Endothelial cell of umbilical vein (primary cell): ENCODE measurements around the gene ADCY3. TPM values are rescaled to one million over a fixed set of nuclear protein-coding genes. Genes with fewer than 3 reads are reported as not detected.

Source experiments
- BruUV-seq: library from RNA; stranded (reverse); fragments of 400-500 nt; replicated peaks from 2 replicates; lab custom pipeline; 2021; lab: Mats Ljungman, UMichigan
- CTCF ChIA-PET: fragments of 300-600, 350-600 bp; sonication (Branson Sonifier 250); formaldehyde crosslinking; loops from one replicate; lab custom pipeline; 2021; ENCODE audit warnings: antibody characterized with exemption, inconsistent platforms; lab: Charles Lee
- POLR2A ChIA-PET: fragments of 300-600, 350-600 bp; sonication (Branson Sonifier 250); formaldehyde crosslinking; loops from one replicate; lab custom pipeline; 2021; ENCODE audit warnings: antibody characterized with exemption, inconsistent platforms; lab: Charles Lee
- DNase-seq: peaks from one replicate; pipeline ENCODE4 v3.0.0-alpha.2; 2011; ENCODE audit warnings: low read depth, low spot score
- FAIRE-seq: peaks from 2 replicates; lab custom pipeline; 2011; peaks lifted over from hg19 to GRCh38; lab: Jason Lieb, UNC
- H2AFZ ChIP-seq: 2 replicates; pipeline ENCODE4 v1.6.0; 2012; ENCODE audit warnings: low read depth, low read length, control low read depth, inconsistent platforms
- H3K27ac ChIP-seq: 2 replicates; pipeline ENCODE4 v1.5.1; 2011; ENCODE audit warnings: low read depth, mild to moderate bottlenecking, control low read depth, low read length, moderate library complexity; ENCODE audit not compliant: insufficient read depth
- H3K27me3 ChIP-seq, 2 experiments: 2 replicates each; pipeline versions ENCODE4 v1.6.0 to v1.6.1; 2011; ENCODE audit warnings: low read length in 2 of 2, mixed read lengths in 1 of 2; ENCODE audit not compliant: control insufficient read depth in 2 of 2, insufficient read depth in 2 of 2
- H3K36me3 ChIP-seq, 2 experiments: 2 replicates in 1 of 2; 3 replicates in 1 of 2; pipeline ENCODE4 v1.5.1; 2011; ENCODE audit warnings: low read length in 2 of 2, mild to moderate bottlenecking in 1 of 2, moderate library complexity in 1 of 2; ENCODE audit not compliant: control insufficient read depth in 2 of 2, insufficient read depth in 2 of 2; ENCODE audit errors: extremely low read depth in 1 of 2
- H3K4me1 ChIP-seq: 3 replicates; pipeline ENCODE4 v1.5.1; 2011; ENCODE audit warnings: mild to moderate bottlenecking, low read length; ENCODE audit not compliant: control insufficient read depth, insufficient read depth; ENCODE audit errors: extremely low read depth
- H3K4me2 ChIP-seq: 2 replicates; pipeline ENCODE4 v1.6.1; 2011; ENCODE audit warnings: low read length, control low read depth, mixed read lengths; ENCODE audit not compliant: insufficient read depth
- H3K4me3 ChIP-seq, 3 experiments: fragments of 200-600 bp in 1 of 3; sonication (generic), shearing (Covaris generic) in 1 of 3; replicated peaks in 1 of 3; 2 replicates each; pipeline ENCODE4 v1.5.1; 2011 to 2016; ENCODE audit warnings: control low read depth in 3 of 3, low read length in 3 of 3, mild to moderate bottlenecking in 2 of 3, inconsistent platforms in 1 of 3, low read depth in 1 of 3, moderate library complexity in 1 of 3; ENCODE audit not compliant: insufficient read depth in 1 of 3
- H3K79me2 ChIP-seq: 2 replicates; pipeline ENCODE4 v1.6.0; 2012; ENCODE audit warnings: low read length, inconsistent platforms; ENCODE audit not compliant: control insufficient read depth, insufficient read depth
- H3K9ac ChIP-seq: replicated peaks from 2 replicates; pipeline ENCODE3; 2011; ENCODE audit warnings: low read length, control low read depth; ENCODE audit not compliant: insufficient read depth; ENCODE audit errors: extremely low read depth
- H3K9me1 ChIP-seq: replicated peaks from 3 replicates; pipeline ENCODE4 v1.6.0; 2011; ENCODE audit warnings: mild to moderate bottlenecking, low read length; ENCODE audit not compliant: control insufficient read depth, insufficient read depth; ENCODE audit errors: extremely low read depth
- H3K9me3 ChIP-seq: replicated peaks from 2 replicates; pipeline ENCODE4 v1.5.1; 2012; ENCODE audit warnings: low read length, inconsistent platforms; ENCODE audit not compliant: control insufficient read depth, insufficient read depth
- H4K20me1 ChIP-seq: replicated peaks from 2 replicates; pipeline ENCODE3; 2011; ENCODE audit warnings: mild to moderate bottlenecking, low read length; ENCODE audit not compliant: control insufficient read depth, insufficient read depth; ENCODE audit errors: extremely low read depth
- EZH2 ChIP-seq: IDR thresholded peaks from 2 replicates; pipeline ENCODE4 v1.6.1; 2012; ENCODE audit warnings: borderline replicate concordance, low read depth, mild to moderate bottlenecking, moderate library complexity, low read length, inconsistent platforms; ENCODE audit not compliant: severe bottlenecking
- FOS ChIP-seq: IDR thresholded peaks from 2 replicates; pipeline ENCODE4 v1.6.1; 2011; ENCODE audit warnings: mild to moderate bottlenecking, low read length, moderate library complexity, borderline replicate concordance; ENCODE audit not compliant: insufficient read depth
- GATA2 ChIP-seq: IDR thresholded peaks from 2 replicates; pipeline ENCODE4 v1.7.0; 2011; ENCODE audit warnings: low read depth, mild to moderate bottlenecking, moderate library complexity, mixed read lengths, low read length; ENCODE audit not compliant: insufficient read length, insufficient read depth
- JUN ChIP-seq: IDR thresholded peaks from 2 replicates; pipeline ENCODE4 v1.6.1; 2011; ENCODE audit warnings: borderline replicate concordance, low read depth; ENCODE audit not compliant: insufficient read length, insufficient read depth
- MYC ChIP-seq: IDR thresholded peaks from one replicate; pipeline ENCODE4 v1.6.1; 2011; ENCODE audit warnings: mild to moderate bottlenecking, low read depth, low read length
- POLR2A ChIP-seq: IDR thresholded peaks from 2 replicates; pipeline ENCODE4 v1.6.1; 2012; ENCODE audit warnings: low read depth, mild to moderate bottlenecking, control low read depth, low read length
- POLR2AphosphoS5 ChIP-seq: IDR thresholded peaks from 2 replicates; pipeline ENCODE4 v1.6.1; 2012; ENCODE audit warnings: low read depth, mild to moderate bottlenecking, control low read depth, low read length, moderate library complexity; ENCODE audit not compliant: insufficient read depth
- dilution Hi-C: fragments of 300-500 bp; cut with MboI; formaldehyde crosslinking; loops from one replicate; pipeline ENCODE4 v1.15.0; 2019; ENCODE audit warnings: low sequenced_read_pairs; ENCODE audit not compliant: extremely low pct_ligation_motif_present
- intact Hi-C: fragments of 100-400 bp; cut with micrococcal nuclease; formaldehyde crosslinking; loops from one replicate; pipeline ENCODE4 v1.10.0; 2022
- polyA plus RNA-seq, 4 experiments: library from polyadenylated mRNA; depleted of rRNA in 3 of 4; stranded (reverse) in 3 of 4; unstranded in 1 of 4; fragments of >200 nt; gene quantifications; 2 replicates each; pipeline versions ENCODE4 v1.2.1 to v1.2.3, GENCODE V29; 2011 to 2012; ENCODE audit warnings: missing spikeins in 1 of 4
- total RNA-seq: library from RNA; stranded (reverse); gene quantifications from 2 replicates; pipeline ENCODE4 v1.2.3, GENCODE V29; 2021
- TF ChIP-seq, protein P1 (sequence below), 2 donors: IDR thresholded peaks; 1 replicate in 1 of 2; 2 replicates in 1 of 2; pipeline ENCODE4 v1.5.1; 2011; ENCODE audit warnings: low read length in 2 of 2, mild to moderate bottlenecking in 2 of 2, moderate library complexity in 2 of 2, control low read depth in 1 of 2, inconsistent platforms in 1 of 2, low read depth in 1 of 2; ENCODE audit not compliant: insufficient read depth in 1 of 2; ENCODE audit errors: extremely low read depth in 1 of 2
- TF ChIP-seq, protein P2 (sequence below): IDR thresholded peaks from 2 replicates; pipeline ENCODE4 v1.6.1; 2011; ENCODE audit not compliant: insufficient read depth, insufficient read length

The ADCY3 gene
- total and polyA plus RNA-seq, 2 donors (not counting 3 experiments of a cell fraction or from before 2014, with no cell fraction given), result 54.0 to 61.3 TPM

DNA sequence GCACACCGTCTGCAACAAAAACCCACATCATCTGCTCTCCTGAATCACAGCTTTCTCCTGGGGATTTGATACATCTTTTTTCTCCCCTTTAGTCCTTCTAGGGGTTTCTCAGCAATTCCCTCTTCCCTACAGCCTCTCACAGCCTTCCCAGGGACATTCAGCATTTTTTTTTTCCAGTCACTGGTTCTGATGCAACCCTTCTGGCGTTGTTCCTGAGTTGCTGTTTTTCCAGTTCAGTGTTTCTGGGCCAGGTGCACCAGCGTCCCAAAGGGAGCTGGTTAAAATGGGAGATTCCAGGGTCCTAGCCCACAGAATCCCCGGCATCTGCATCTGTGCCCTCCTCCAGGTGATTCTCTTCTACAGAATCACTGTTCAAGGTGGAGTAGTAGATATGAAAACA lies 36.1 kb downstream of the ADCY3 start:
- peaks cover 2% of the 10 kb centered on the region for H3K79me2 ChIP-seq
- no peaks in the 10 kb centered on the region for H3K9me1 ChIP-seq
- intact Hi-C loops (no loop called here), dilution Hi-C loops (no loop called here)
- H2AFZ ChIP-seq, result no peak overlapping the region
- no peaks in the 10 kb centered on the region for H3K9me3 ChIP-seq
- no peak for FAIRE-seq
- no peaks in the 10 kb centered on the region for H3K36me3 ChIP-seq
- ChIA-PET CTCF (no interaction called here), POLR2A (interaction anchor here (0.6 kb wide), 1 partner anchor 48 kb away, joined by 5 read pairs; no protein-coding TSS in a partner anchor)
- H4K20me1 ChIP-seq, result no peaks in the 10 kb centered on the region
- no peak overlapping the region for H3K4me2 ChIP-seq
- H3K4me1 ChIP-seq, result peaks cover 15% of the 10 kb centered on the region
- DNase-seq, result no peak
- TF ChIP-seq POLR2AphosphoS5 (no peak), FOS (no peak), GATA2 (no peak), JUN (no peak), POLR2A (no peak)
- TF ChIP-seq, protein P1, sequence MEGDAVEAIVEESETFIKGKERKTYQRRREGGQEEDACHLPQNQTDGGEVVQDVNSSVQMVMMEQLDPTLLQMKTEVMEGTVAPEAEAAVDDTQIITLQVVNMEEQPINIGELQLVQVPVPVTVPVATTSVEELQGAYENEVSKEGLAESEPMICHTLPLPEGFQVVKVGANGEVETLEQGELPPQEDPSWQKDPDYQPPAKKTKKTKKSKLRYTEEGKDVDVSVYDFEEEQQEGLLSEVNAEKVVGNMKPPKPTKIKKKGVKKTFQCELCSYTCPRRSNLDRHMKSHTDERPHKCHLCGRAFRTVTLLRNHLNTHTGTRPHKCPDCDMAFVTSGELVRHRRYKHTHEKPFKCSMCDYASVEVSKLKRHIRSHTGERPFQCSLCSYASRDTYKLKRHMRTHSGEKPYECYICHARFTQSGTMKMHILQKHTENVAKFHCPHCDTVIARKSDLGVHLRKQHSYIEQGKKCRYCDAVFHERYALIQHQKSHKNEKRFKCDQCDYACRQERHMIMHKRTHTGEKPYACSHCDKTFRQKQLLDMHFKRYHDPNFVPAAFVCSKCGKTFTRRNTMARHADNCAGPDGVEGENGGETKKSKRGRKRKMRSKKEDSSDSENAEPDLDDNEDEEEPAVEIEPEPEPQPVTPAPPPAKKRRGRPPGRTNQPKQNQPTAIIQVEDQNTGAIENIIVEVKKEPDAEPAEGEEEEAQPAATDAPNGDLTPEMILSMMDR (IDR thresholded peaks at IDR 0.05; ENCODE audit: extremely low read depth in 1 of 2, insufficient read depth in 1 of 2, low read depth in 1 of 2, low read length in 2 of 2), result no peak
- H3K27ac ChIP-seq, result no peak overlapping the region
- no peaks in the 10 kb centered on the region for H3K27me3 ChIP-seq
- no TSS peak for BruUV-seq
- no peak overlapping the region for H3K4me3 ChIP-seq
- H3K9ac ChIP-seq, result no peak overlapping the region

DNA sequence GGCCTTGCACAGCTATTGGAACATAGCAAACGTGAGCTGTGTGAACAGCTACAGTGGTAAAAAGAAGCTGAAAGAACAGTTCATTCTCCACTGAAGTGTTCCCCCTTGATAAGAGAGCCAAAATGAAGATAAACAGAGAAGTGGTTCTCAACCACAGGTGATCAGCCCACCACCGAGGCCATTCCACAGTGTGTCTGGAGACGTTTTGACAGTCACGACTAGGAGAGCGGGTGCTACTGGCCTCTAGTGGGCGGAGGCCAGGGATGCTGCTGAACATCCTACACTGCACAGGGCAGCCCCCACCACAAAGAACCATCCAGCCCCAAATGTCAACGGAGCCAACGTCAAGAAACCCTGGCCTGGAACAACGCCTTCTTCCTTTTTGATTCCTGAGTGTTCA lies 38.4 kb downstream of the ADCY3 start:
- H3K9me3 ChIP-seq, result no peaks in the 10 kb centered on the region
- no peaks in the 10 kb centered on the region for H4K20me1 ChIP-seq
- ChIA-PET CTCF (no interaction called here), POLR2A (no interaction called here)
- no peak for DNase-seq
- no peak overlapping the region for H3K4me3 ChIP-seq
- H3K79me2 ChIP-seq, result peaks cover 2% of the 10 kb centered on the region
- dilution Hi-C loops, result no loop called here
- peaks cover 8% of the 10 kb centered on the region for H3K4me1 ChIP-seq
- no peaks in the 10 kb centered on the region for H3K9me1 ChIP-seq
- no peak for TF ChIP-seq EZH2
- no peak for TF ChIP-seq JUN
- TF ChIP-seq GATA2, result no peak
- TF ChIP-seq, protein P1 (IDR thresholded peaks at IDR 0.05; ENCODE audit: extremely low read depth in 1 of 2, insufficient read depth in 1 of 2, low read depth in 1 of 2, low read length in 2 of 2), result no peak
- no peak for TF ChIP-seq POLR2AphosphoS5
- no peak for TF ChIP-seq MYC
- TF ChIP-seq, protein P2, sequence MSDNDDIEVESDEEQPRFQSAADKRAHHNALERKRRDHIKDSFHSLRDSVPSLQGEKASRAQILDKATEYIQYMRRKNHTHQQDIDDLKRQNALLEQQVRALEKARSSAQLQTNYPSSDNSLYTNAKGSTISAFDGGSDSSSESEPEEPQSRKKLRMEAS, result no peak
- no peak for TF ChIP-seq FOS
- no peak for TF ChIP-seq POLR2A
- FAIRE-seq, result no peak
- no peaks in the 10 kb centered on the region for H3K36me3 ChIP-seq
- BruUV-seq, result no TSS peak
- no peaks in the 10 kb centered on the region for H3K27me3 ChIP-seq
- no peak overlapping the region for H3K27ac ChIP-seq
- H3K4me2 ChIP-seq, result no peak overlapping the region
- H2AFZ ChIP-seq, result no peak overlapping the region
- intact Hi-C loops, result no loop called here
- H3K9ac ChIP-seq, result no peak overlapping the region
